Measurements from ENCODE around the gene GSTM4. TPM values are rescaled to one million over a fixed set of nuclear protein-coding genes. Genes with fewer than 3 reads are reported as not detected.

The GSTM4 gene
- total and polyA plus RNA-seq, 2 donors (not counting 1 experiment from before 2014, with no cell fraction given), result 17.7 to 30.8 TPM

DNA sequence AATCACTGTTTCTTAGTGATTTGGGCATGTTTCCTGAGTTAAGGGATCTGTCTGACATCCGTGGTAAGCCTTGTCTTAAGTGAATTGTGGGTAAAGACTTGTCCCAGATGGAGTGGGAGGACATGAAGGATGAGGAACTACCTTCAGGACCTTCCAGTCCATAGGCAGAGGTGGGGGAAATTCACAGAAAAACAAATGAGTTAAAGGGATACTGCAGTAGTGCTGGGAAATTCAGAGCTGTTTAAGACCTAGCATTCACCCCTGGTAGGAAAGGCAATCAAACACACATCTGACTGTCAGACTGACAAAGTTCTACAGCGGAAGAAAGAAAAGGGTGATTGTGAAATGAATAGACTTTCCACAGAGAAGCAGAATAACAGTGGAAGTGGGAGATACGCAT lies 39.5 kb upstream of the GSTM4 start:
- Histone ChIP-seq H3K4me1 (ENCODE audit: control insufficient read depth, extremely low read depth, insufficient read depth, low read length) (peaks cover 19% of the 10 kb centered on the region), H3K36me3 (ENCODE audit: control insufficient read depth, insufficient read depth, low read length) (no peaks in the 10 kb centered on the region), H3K27ac (ENCODE audit: insufficient read depth, low read length) (no peak overlapping the region), H3K79me2 (ENCODE audit: control insufficient read depth, insufficient read depth, low read length) (peaks cover 10% of the 10 kb centered on the region), H3K9ac (ENCODE audit: insufficient read depth, low read length) (no peak overlapping the region), H4K20me1 (ENCODE audit: control insufficient read depth, extremely low read depth, insufficient read depth, low read length) (no peaks in the 10 kb centered on the region), H3K4me2 (ENCODE audit: extremely low read depth, insufficient read depth, low read length) (no peak overlapping the region), H3K27me3 (ENCODE audit: control insufficient read depth, insufficient read depth, low read length) (no peaks in the 10 kb centered on the region), H2AFZ (ENCODE audit: low read length) (no peak overlapping the region), H3K4me3 (replicated peaks in 1 of 4; ENCODE audit: control extremely low read depth in 1 of 4, insufficient read depth in 1 of 4, low read depth in 3 of 4, low read length in 4 of 4) (no peak overlapping the region), H3K9me3 (ENCODE audit: control insufficient read depth, insufficient read depth, low read depth, low read length) (no peaks in the 10 kb centered on the region)
- no peak for TF ChIP-seq EZH2 (IDR thresholded peaks at IDR 0.05; ENCODE audit: low read length, missing control alignments)
- TF ChIP-seq, protein P1, sequence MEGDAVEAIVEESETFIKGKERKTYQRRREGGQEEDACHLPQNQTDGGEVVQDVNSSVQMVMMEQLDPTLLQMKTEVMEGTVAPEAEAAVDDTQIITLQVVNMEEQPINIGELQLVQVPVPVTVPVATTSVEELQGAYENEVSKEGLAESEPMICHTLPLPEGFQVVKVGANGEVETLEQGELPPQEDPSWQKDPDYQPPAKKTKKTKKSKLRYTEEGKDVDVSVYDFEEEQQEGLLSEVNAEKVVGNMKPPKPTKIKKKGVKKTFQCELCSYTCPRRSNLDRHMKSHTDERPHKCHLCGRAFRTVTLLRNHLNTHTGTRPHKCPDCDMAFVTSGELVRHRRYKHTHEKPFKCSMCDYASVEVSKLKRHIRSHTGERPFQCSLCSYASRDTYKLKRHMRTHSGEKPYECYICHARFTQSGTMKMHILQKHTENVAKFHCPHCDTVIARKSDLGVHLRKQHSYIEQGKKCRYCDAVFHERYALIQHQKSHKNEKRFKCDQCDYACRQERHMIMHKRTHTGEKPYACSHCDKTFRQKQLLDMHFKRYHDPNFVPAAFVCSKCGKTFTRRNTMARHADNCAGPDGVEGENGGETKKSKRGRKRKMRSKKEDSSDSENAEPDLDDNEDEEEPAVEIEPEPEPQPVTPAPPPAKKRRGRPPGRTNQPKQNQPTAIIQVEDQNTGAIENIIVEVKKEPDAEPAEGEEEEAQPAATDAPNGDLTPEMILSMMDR (conservative IDR thresholded peaks at IDR 0.05 in 1 of 2, IDR thresholded peaks at IDR 0.05 in 1 of 2; ENCODE audit: low read depth in 1 of 2, low read length in 2 of 2), result no peak
- no peak for DNase-seq (ENCODE audit: low read depth in 2 of 2)

DNA sequence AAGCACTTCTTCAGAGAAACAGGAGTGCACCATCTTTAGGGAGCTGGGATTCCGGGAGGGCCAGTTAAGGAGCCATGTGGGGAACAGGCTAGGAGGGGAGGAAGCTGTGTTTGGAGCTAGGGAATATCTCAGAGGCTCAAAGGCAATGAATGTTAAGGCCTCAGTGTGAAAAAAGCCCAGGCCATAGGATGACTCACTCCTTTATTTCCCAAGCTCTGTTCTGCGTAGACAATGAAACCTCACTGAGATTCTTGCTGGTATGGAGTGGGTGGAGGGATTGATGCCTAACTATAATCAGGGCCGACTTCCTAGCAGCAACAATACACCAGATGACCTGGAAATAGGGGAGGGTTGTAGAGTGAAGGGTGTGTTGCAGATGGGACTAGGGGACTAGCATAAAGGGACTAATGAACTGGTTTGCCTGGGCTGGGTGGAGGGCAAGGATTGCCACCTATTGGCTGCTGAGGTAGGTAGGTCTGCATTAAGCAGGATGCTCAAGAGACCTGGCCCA lies 38.6 kb upstream of the GSTM4 start:
- H3K27ac ChIP-seq (ENCODE audit: insufficient read depth, low read length), result peak overlapping the region; percentile 49
- no peaks in the 10 kb centered on the region for H3K27me3 ChIP-seq (ENCODE audit: control insufficient read depth, insufficient read depth, low read length)
- TF ChIP-seq EZH2 (IDR thresholded peaks at IDR 0.05; ENCODE audit: low read length, missing control alignments), result no peak
- TF ChIP-seq, protein P1 (conservative IDR thresholded peaks at IDR 0.05 in 1 of 2, IDR thresholded peaks at IDR 0.05 in 1 of 2; ENCODE audit: low read depth in 1 of 2, low read length in 2 of 2), result no peak
- H4K20me1 ChIP-seq (ENCODE audit: control insufficient read depth, extremely low read depth, insufficient read depth, low read length), result no peaks in the 10 kb centered on the region
- peaks cover 26% of the 10 kb centered on the region for H3K4me1 ChIP-seq (ENCODE audit: control insufficient read depth, extremely low read depth, insufficient read depth, low read length)
- H3K4me3 ChIP-seq (replicated peaks in 1 of 4; ENCODE audit: control extremely low read depth in 1 of 4, insufficient read depth in 1 of 4, low read depth in 3 of 4, low read length in 4 of 4), result no peak overlapping the region
- no peaks in the 10 kb centered on the region for H3K36me3 ChIP-seq (ENCODE audit: control insufficient read depth, insufficient read depth, low read length)
- H2AFZ ChIP-seq (ENCODE audit: low read length), result peak overlapping the region; percentile 34
- no peaks in the 10 kb centered on the region for H3K9me3 ChIP-seq (ENCODE audit: control insufficient read depth, insufficient read depth, low read depth, low read length)
- peak overlapping the region; percentile 27 for H3K4me2 ChIP-seq (ENCODE audit: extremely low read depth, insufficient read depth, low read length)
- peaks cover 19% of the 10 kb centered on the region for H3K79me2 ChIP-seq (ENCODE audit: control insufficient read depth, insufficient read depth, low read length)
- H3K9ac ChIP-seq (ENCODE audit: insufficient read depth, low read length), result no peak overlapping the region
- DNase-seq (ENCODE audit: low read depth in 2 of 2), result peak; percentile 92 to 97

GRCh38 chr1:109618661-109619575 lies 37.0 kb upstream of the GSTM4 start:
- H3K27ac ChIP-seq (ENCODE audit: insufficient read depth, low read length), result peak overlapping the region; percentile 96
- peak overlapping the region; percentile 11 for H3K4me2 ChIP-seq (ENCODE audit: extremely low read depth, insufficient read depth, low read length)
- peak overlapping the region in 3 of 4 experiments; percentile 52 to 85 (median 75) for H3K4me3 ChIP-seq (replicated peaks in 1 of 4; ENCODE audit: control extremely low read depth in 1 of 4, insufficient read depth in 1 of 4, low read depth in 3 of 4, low read length in 4 of 4)
- H3K9ac ChIP-seq (ENCODE audit: insufficient read depth, low read length), result peak overlapping the region; percentile 90
- TF ChIP-seq, protein P1 (conservative IDR thresholded peaks at IDR 0.05 in 1 of 2, IDR thresholded peaks at IDR 0.05 in 1 of 2; ENCODE audit: low read depth in 1 of 2, low read length in 2 of 2), result no peak
- TF ChIP-seq EZH2 (IDR thresholded peaks at IDR 0.05; ENCODE audit: low read length, missing control alignments), result no peak
- H3K27me3 ChIP-seq (ENCODE audit: control insufficient read depth, insufficient read depth, low read length), result no peaks in the 10 kb centered on the region
- peak overlapping the region; percentile 57 for H2AFZ ChIP-seq (ENCODE audit: low read length)
- no peaks in the 10 kb centered on the region for H4K20me1 ChIP-seq (ENCODE audit: control insufficient read depth, extremely low read depth, insufficient read depth, low read length)
- peaks cover 35% of the 10 kb centered on the region for H3K79me2 ChIP-seq (ENCODE audit: control insufficient read depth, insufficient read depth, low read length)
- H3K36me3 ChIP-seq (ENCODE audit: control insufficient read depth, insufficient read depth, low read length), result no peaks in the 10 kb centered on the region
- peaks cover 22% of the 10 kb centered on the region for H3K4me1 ChIP-seq (ENCODE audit: control insufficient read depth, extremely low read depth, insufficient read depth, low read length)
- no peak for DNase-seq (ENCODE audit: low read depth in 2 of 2)
- H3K9me3 ChIP-seq (ENCODE audit: control insufficient read depth, insufficient read depth, low read depth, low read length), result no peaks in the 10 kb centered on the region
